ENCODE data around the gene ENTPD7.

- TF ChIP-seq, protein P1, sequence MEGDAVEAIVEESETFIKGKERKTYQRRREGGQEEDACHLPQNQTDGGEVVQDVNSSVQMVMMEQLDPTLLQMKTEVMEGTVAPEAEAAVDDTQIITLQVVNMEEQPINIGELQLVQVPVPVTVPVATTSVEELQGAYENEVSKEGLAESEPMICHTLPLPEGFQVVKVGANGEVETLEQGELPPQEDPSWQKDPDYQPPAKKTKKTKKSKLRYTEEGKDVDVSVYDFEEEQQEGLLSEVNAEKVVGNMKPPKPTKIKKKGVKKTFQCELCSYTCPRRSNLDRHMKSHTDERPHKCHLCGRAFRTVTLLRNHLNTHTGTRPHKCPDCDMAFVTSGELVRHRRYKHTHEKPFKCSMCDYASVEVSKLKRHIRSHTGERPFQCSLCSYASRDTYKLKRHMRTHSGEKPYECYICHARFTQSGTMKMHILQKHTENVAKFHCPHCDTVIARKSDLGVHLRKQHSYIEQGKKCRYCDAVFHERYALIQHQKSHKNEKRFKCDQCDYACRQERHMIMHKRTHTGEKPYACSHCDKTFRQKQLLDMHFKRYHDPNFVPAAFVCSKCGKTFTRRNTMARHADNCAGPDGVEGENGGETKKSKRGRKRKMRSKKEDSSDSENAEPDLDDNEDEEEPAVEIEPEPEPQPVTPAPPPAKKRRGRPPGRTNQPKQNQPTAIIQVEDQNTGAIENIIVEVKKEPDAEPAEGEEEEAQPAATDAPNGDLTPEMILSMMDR (IDR thresholded peaks at IDR 0.05): no peak
- TF ChIP-seq POLR2A (IDR thresholded peaks at IDR 0.05): no peak
Observed at GRCh38 chr10:99714446-99714845, 55.1 kb downstream of the ENTPD7 start.
